A549 (cell line): ENCODE measurements around the gene ARHGAP27. TPM values are rescaled to one million over a fixed set of nuclear protein-coding genes. Genes with fewer than 3 reads are reported as not detected.
"Not testable (repeated sequence)": the region's sequence is repeated elsewhere in the genome, so short reads cannot be mapped to it uniquely, and the experiment has no call there.

Experiments
- ATAC-seq, 2 experiments: fragments of 200-7000 bp in 1 of 2; fragments of >200 bp in 1 of 2; cut with Nextera tagmentation in 1 of 2; cut with Tn5 transposase in 1 of 2; 3 replicates each; pipeline versions ENCODE4 v1.8.0 to v1.9.1; 2018 to 2020; ENCODE audit warnings: mild to moderate bottlenecking in 1 of 2, moderate library complexity in 1 of 2
- CTCF ChIA-PET: fragments of 300-600 bp; sonication (Branson Sonifier 250); formaldehyde crosslinking; extraction: SDS; loops from one replicate; lab custom pipeline; 2021; ENCODE audit warnings: antibody characterized with exemption, inconsistent platforms; lab: Yijun Ruan, JAX
- POLR2A ChIA-PET: fragments of 350-600 bp; formaldehyde crosslinking; extraction: SDS; loops from one replicate; lab custom pipeline; 2021; ENCODE audit warnings: antibody characterized with exemption, inconsistent platforms; lab: Yijun Ruan, JAX
- DNase-seq, 2 experiments: peaks; one replicate each; pipeline versions ENCODE4 v3.0.0 to v3.0.0-alpha.2; 2011 to 2016; ENCODE audit warnings: low read depth in 1 of 2, low spot score in 1 of 2
- FAIRE-seq: peaks from 2 replicates; lab custom pipeline; 2011; peaks lifted over from hg19 to GRCh38; lab: Jason Lieb, UNC
- H3K27ac ChIP-seq, 2 experiments: fragments of >200 bp; sonication (Bioruptor Twin); formaldehyde crosslinking; 3 replicates each; pipeline ENCODE4 v1.5.1; 2016 to 2017
- H3K4me1 ChIP-seq: fragments of >200 bp; sonication (Bioruptor Twin); formaldehyde crosslinking; 3 replicates; pipeline ENCODE4 v1.6.1; 2016
- H3K4me2 ChIP-seq: fragments of >200 bp; sonication (Bioruptor Twin); formaldehyde crosslinking; 3 replicates; pipeline ENCODE4 v1.6.1; 2016
- H3K4me3 ChIP-seq: fragments of >200 bp; sonication (Bioruptor Twin); formaldehyde crosslinking; 3 replicates; pipeline ENCODE4 v1.5.1; 2016
- H3K9me3 ChIP-seq: fragments of >200 bp; sonication (Bioruptor Twin); formaldehyde crosslinking; 3 replicates; pipeline ENCODE4 v1.6.1; 2016
- CHD2 ChIP-seq: fragments of 150-350 bp; IDR thresholded peaks from 2 replicates; pipeline ENCODE4 v1.6.1; 2014; ENCODE audit warnings: low read length; ENCODE audit not compliant: partially characterized antibody
- EHMT2 ChIP-seq: fragments of 200-600 bp; sonication (generic); IDR thresholded peaks from 2 replicates; pipeline ENCODE4 v1.6.1; 2016; ENCODE audit warnings: antibody characterized with exemption, low read depth, mild to moderate bottlenecking, moderate library complexity
- FOSB ChIP-seq: fragments of 250-450 bp; sonication (Bioruptor Pico); IDR thresholded peaks from 2 replicates; pipeline ENCODE4 v1.5.0; 2020; ENCODE audit warnings: mild to moderate bottlenecking, moderate library complexity
- GATA3 ChIP-seq: IDR thresholded peaks from 2 replicates; pipeline ENCODE4 v1.6.1; 2012; ENCODE audit warnings: borderline replicate concordance
- MYC ChIP-seq: IDR thresholded peaks from 2 replicates; pipeline ENCODE4 v1.6.1; 2012; ENCODE audit warnings: mild to moderate bottlenecking, inconsistent platforms, low read length, improper control_type of control experiment, borderline replicate concordance
- NFE2L2 ChIP-seq: fragments of 150-350 bp; conservative IDR thresholded peaks from 2 replicates; pipeline ENCODE4 v1.6.1; 2014; ENCODE audit warnings: low read length
- RAD21 ChIP-seq, 2 experiments: fragments of >200 bp in 1 of 2; sonication (Bioruptor Twin) in 1 of 2; formaldehyde crosslinking in 1 of 2; IDR thresholded peaks in 1 of 2; conservative IDR thresholded peaks in 1 of 2; 2 replicates in 1 of 2; 3 replicates in 1 of 2; pipeline ENCODE4 v1.6.1; 2012 to 2018; ENCODE audit warnings: inconsistent platforms in 1 of 2
- SREBF2 ChIP-seq: fragments of 450-650 bp; IDR thresholded peaks from 2 replicates; pipeline ENCODE4 v1.6.1; 2014; ENCODE audit warnings: mild to moderate bottlenecking, moderate library complexity
- WGBS: methylation state at CpG from one replicate; pipeline ENCODE4 v1.1.6; 2017; ENCODE audit errors: missing lambda C conversion rate; 5-methylcytosine and 5-hydroxymethylcytosine counted together
- polyA plus RNA-seq, 4 experiments: library from polyadenylated mRNA; depleted of rRNA in 3 of 4; stranded (reverse); fragments of >200 nt; fragmentation: RNase III in 1 of 4; extraction: RNeasy Plus Mini Kit Qiagen cat#74134 plus additional on column Dnase treatment in 1 of 4; gene quantifications; 2 replicates in 3 of 4; 3 replicates in 1 of 4; pipeline ENCODE4 v1.2.3, GENCODE V29; 2011 to 2017
- TF ChIP-seq, protein P1 (sequence below): fragments of 200-600 bp; sonication (generic); IDR thresholded peaks from 2 replicates; pipeline ENCODE4 v1.6.1; 2016; ENCODE audit warnings: antibody characterized with exemption, mild to moderate bottlenecking, moderate library complexity

ARHGAP27 gene
- polyA plus RNA-seq, 2 of the 4 experiments (the other 2 are of a cell fraction): 10.0 to 16.4 TPM

GRCh38 chr17:45444856-45445820 lies 12.5 kb upstream of the ARHGAP27 start:
- WGBS: 92% methylated on average over 21 of the region's 21 CpGs
- peaks cover 23% of the 10 kb centered on the region for H3K4me1 ChIP-seq
- H3K4me3 ChIP-seq, DNase-seq, FAIRE-seq, ATAC-seq, POLR2A ChIA-PET, H3K9me3 ChIP-seq, H3K4me2 ChIP-seq, H3K27ac ChIP-seq: not testable (repeated sequence)
- CTCF ChIA-PET: interaction anchor here (1.8 kb wide), 1 partner anchor 17 kb away, joined by 7 read pairs; no protein-coding TSS in a partner anchor

- 85% methylated on average over 10 of the region's 10 CpGs for WGBS
- FAIRE-seq, CTCF ChIA-PET: not testable (repeated sequence)
Observed at GRCh38 chr17:45444301-45444700, 11.6 kb upstream of the ARHGAP27 start.

GRCh38 chr17:45443371-45444260 lies 10.9 kb upstream of the ARHGAP27 start:
- DNase-seq, CTCF ChIA-PET, FAIRE-seq, H3K4me2 ChIP-seq, POLR2A ChIA-PET, H3K4me3 ChIP-seq, H3K9me3 ChIP-seq, H3K27ac ChIP-seq: not testable (repeated sequence)
- ATAC-seq: peak; percentile 28 to 48; a peak in 3 of 6 replicates
- H3K4me1 ChIP-seq: peaks cover 33% of the 10 kb centered on the region
- 80% methylated on average over 10 of the region's 10 CpGs for WGBS

More at GRCh38 chr17:45444301-45444700, 11.6 kb upstream of the ARHGAP27 start:
- DNase-seq, POLR2A ChIA-PET, H3K4me3 ChIP-seq, H3K4me2 ChIP-seq, H3K27ac ChIP-seq, H3K9me3 ChIP-seq: not testable (repeated sequence)
- H3K4me1 ChIP-seq: peaks cover 30% of the 10 kb centered on the region
- peak in 1 of 2 experiments; percentile 16; a peak in 3 of 6 replicates for ATAC-seq

DNA sequence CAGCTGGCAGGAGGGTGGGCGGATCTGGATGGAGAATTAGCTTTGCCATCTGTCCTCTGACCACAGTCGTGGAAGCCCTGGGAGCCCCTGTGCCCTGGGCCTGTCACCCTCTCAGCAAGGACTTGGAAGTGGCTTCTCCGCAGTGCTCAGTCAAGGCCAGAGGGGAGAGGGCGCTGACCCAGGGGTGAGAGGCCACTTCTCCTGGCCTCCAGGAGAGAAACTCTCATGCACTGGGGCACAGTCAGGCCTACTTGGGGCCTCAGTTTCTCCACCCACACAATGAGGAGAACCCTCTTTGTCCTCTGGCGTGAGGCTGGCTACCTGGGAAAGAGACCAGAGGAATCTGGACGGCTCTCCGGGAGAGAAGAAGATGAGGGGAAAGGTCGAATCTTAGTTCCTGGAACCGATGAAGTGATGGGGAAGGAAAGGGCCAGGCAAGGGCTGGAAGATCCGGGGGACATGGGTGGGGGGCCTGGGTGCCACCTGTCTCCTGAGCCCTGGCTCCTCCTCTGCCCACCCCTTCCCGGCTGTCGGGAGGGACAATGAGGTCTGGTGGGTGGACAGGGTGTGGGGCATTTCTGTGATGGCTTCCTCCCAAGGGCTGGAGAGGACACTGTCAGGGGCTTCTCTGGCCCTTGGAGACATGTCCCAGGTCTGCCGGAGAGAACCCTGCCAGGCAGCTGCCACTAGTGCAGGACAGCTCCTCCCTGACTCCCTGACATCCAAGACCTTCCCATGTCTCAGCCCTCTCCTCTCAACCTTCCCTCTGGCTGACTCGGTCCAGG lies 9.0 kb upstream of the ARHGAP27 start:
- no peak for DNase-seq
- ChIA-PET POLR2A (no interaction called here), CTCF (interaction anchor here (1.9 to 6.9 kb wide), 2 partner anchors 16 to 151 kb away, joined by 7 to 53 read pairs; no protein-coding TSS in a partner anchor)

GRCh38 chr17:45440839-45441515 lies 8.3 kb upstream of the ARHGAP27 start:
- H3K27ac ChIP-seq, POLR2A ChIA-PET, H3K9me3 ChIP-seq, H3K4me2 ChIP-seq, FAIRE-seq, H3K4me3 ChIP-seq, ATAC-seq, DNase-seq: not testable (repeated sequence)
- 85% methylated on average over 7 of the region's 7 CpGs for WGBS
- CTCF ChIA-PET: interaction anchor here (1.9 to 6.9 kb wide), 2 partner anchors 15 to 152 kb away, joined by 7 to 53 read pairs; no protein-coding TSS in a partner anchor
- peaks cover 25% of the 10 kb centered on the region for H3K4me1 ChIP-seq

More for the DNA sequence above, 9.0 kb upstream of the ARHGAP27 start:
- FAIRE-seq (no peak), ATAC-seq (no peak)
- Histone ChIP-seq H3K4me2 (no peak overlapping the region), H3K27ac (no peak overlapping the region), H3K4me3 (no peak overlapping the region), H3K4me1 (peaks cover 29% of the 10 kb centered on the region), H3K9me3 (no peaks in the 10 kb centered on the region)
- WGBS: 89% methylated on average over 14 of the region's 14 CpGs
- TF ChIP-seq GATA3: no peak
- TF ChIP-seq SREBF2: no peak
- no peak for TF ChIP-seq RAD21 (conservative IDR thresholded peaks at IDR 0.05 in 1 of 2, IDR thresholded peaks at IDR 0.05 in 1 of 2)
- TF ChIP-seq MYC: no peak
- TF ChIP-seq FOSB (CRISPR knock-in tag): no peak
- TF ChIP-seq CHD2: no peak
- TF ChIP-seq NFE2L2: no peak
- TF ChIP-seq, protein P1, sequence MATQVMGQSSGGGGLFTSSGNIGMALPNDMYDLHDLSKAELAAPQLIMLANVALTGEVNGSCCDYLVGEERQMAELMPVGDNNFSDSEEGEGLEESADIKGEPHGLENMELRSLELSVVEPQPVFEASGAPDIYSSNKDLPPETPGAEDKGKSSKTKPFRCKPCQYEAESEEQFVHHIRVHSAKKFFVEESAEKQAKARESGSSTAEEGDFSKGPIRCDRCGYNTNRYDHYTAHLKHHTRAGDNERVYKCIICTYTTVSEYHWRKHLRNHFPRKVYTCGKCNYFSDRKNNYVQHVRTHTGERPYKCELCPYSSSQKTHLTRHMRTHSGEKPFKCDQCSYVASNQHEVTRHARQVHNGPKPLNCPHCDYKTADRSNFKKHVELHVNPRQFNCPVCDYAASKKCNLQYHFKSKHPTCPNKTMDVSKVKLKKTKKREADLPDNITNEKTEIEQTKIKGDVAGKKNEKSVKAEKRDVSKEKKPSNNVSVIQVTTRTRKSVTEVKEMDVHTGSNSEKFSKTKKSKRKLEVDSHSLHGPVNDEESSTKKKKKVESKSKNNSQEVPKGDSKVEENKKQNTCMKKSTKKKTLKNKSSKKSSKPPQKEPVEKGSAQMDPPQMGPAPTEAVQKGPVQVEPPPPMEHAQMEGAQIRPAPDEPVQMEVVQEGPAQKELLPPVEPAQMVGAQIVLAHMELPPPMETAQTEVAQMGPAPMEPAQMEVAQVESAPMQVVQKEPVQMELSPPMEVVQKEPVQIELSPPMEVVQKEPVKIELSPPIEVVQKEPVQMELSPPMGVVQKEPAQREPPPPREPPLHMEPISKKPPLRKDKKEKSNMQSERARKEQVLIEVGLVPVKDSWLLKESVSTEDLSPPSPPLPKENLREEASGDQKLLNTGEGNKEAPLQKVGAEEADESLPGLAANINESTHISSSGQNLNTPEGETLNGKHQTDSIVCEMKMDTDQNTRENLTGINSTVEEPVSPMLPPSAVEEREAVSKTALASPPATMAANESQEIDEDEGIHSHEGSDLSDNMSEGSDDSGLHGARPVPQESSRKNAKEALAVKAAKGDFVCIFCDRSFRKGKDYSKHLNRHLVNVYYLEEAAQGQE: no peak
- no peak for TF ChIP-seq EHMT2
